HL-60 (cell line): ENCODE data around the gene DNM3.

Experiments used
- POLR2AphosphoS5 ChIP-seq: IDR thresholded peaks from 2 replicates; pipeline ENCODE4 v1.6.1; 2012; ENCODE audit warnings: low read depth
- SPI1 ChIP-seq: IDR thresholded peaks from 2 replicates; pipeline ENCODE4 v1.6.1; 2012; ENCODE audit warnings: low read depth, mild to moderate bottlenecking, borderline replicate concordance
- TF ChIP-seq, protein P1 (sequence below): IDR thresholded peaks from one replicate; pipeline ENCODE4 v1.5.1; 2011; ENCODE audit warnings: low read length, control low read depth, inconsistent platforms; ENCODE audit not compliant: insufficient read depth
- TF ChIP-seq, protein P2 (sequence below): IDR thresholded peaks from 2 replicates; pipeline ENCODE4 v1.6.1; 2012; ENCODE audit warnings: low read depth; ENCODE audit not compliant: insufficient replicate concordance

DNA sequence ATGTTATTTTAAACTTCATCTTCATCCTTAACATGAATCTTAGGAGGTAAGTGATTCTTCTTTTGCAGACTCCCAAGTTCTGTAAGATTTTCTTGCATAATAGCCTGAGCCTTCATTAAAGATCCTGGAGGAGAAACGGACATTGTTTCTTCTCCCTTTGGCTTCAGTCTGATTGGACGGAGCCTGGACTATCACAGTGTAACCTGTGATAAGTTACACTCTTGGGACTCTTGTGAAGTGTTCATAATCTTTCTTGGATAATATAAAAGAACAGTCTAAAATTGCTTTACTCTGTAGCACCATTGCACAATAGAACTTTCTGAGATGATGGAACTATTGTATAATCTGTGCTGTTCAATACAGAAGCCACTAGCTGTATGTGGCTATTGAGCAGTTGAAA, 244.8 kb downstream of the DNM3 start:
- TF ChIP-seq, protein P1, sequence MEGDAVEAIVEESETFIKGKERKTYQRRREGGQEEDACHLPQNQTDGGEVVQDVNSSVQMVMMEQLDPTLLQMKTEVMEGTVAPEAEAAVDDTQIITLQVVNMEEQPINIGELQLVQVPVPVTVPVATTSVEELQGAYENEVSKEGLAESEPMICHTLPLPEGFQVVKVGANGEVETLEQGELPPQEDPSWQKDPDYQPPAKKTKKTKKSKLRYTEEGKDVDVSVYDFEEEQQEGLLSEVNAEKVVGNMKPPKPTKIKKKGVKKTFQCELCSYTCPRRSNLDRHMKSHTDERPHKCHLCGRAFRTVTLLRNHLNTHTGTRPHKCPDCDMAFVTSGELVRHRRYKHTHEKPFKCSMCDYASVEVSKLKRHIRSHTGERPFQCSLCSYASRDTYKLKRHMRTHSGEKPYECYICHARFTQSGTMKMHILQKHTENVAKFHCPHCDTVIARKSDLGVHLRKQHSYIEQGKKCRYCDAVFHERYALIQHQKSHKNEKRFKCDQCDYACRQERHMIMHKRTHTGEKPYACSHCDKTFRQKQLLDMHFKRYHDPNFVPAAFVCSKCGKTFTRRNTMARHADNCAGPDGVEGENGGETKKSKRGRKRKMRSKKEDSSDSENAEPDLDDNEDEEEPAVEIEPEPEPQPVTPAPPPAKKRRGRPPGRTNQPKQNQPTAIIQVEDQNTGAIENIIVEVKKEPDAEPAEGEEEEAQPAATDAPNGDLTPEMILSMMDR: no peak
- TF ChIP-seq POLR2AphosphoS5 (no peak), SPI1 (no peak)
- TF ChIP-seq, protein P2, sequence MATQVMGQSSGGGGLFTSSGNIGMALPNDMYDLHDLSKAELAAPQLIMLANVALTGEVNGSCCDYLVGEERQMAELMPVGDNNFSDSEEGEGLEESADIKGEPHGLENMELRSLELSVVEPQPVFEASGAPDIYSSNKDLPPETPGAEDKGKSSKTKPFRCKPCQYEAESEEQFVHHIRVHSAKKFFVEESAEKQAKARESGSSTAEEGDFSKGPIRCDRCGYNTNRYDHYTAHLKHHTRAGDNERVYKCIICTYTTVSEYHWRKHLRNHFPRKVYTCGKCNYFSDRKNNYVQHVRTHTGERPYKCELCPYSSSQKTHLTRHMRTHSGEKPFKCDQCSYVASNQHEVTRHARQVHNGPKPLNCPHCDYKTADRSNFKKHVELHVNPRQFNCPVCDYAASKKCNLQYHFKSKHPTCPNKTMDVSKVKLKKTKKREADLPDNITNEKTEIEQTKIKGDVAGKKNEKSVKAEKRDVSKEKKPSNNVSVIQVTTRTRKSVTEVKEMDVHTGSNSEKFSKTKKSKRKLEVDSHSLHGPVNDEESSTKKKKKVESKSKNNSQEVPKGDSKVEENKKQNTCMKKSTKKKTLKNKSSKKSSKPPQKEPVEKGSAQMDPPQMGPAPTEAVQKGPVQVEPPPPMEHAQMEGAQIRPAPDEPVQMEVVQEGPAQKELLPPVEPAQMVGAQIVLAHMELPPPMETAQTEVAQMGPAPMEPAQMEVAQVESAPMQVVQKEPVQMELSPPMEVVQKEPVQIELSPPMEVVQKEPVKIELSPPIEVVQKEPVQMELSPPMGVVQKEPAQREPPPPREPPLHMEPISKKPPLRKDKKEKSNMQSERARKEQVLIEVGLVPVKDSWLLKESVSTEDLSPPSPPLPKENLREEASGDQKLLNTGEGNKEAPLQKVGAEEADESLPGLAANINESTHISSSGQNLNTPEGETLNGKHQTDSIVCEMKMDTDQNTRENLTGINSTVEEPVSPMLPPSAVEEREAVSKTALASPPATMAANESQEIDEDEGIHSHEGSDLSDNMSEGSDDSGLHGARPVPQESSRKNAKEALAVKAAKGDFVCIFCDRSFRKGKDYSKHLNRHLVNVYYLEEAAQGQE: no peak
